Hematopoietic multipotent progenitor cell treated with erythropoietin and hydrocortisone succinate and interleukin-3 and kit ligand, for 6 days (in vitro differentiated cells): ENCODE results near the gene GALC.
A peak's percentile ranks its signal among the peaks of the same experiment; 100 is the strongest.

Experiments
- DNase-seq: peaks from one replicate; pipeline ENCODE4 v3.0.0-alpha.2; 2015

Gene GALC

DNA sequence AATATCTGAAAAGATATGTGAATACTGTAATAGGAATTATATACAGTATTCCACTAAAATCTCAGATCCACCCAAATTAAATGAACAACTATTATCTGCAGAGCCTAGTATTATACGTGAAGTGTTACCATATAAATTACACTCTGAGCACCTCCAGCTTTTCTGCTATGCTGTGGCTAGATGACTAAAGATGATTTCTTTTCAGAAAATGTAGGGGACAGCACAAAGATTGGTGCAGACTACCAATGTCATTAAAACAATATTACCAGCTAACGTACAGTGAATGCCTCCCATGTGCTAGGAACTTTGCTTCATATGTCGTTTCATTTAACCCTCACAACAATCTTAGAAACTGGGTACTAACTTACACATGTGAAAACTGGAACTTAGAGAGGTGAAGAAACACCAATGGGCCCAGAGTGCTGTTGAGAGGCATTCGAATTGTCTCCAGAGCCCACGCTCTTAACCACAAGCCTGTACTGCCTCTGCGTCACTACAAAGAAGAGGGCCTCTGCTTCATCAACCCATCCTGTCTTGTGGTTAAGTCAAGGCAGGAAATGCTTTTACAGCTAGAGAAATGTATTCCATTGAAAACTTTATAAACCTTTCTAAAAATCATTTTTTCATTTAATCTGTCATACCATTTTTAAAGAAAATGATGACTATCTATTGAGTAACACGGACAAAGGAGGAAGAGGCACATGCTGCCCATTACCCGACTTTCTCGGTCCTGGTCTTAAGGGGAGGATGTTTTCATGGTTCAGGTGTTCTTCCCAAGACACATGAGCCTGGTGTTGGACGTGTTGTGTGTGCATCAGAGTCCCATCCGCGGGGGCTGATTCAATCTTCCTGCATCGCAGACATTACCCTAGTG, 13.2 kb upstream of the GALC start:
- DNase-seq, result peak; percentile 83

DNA sequence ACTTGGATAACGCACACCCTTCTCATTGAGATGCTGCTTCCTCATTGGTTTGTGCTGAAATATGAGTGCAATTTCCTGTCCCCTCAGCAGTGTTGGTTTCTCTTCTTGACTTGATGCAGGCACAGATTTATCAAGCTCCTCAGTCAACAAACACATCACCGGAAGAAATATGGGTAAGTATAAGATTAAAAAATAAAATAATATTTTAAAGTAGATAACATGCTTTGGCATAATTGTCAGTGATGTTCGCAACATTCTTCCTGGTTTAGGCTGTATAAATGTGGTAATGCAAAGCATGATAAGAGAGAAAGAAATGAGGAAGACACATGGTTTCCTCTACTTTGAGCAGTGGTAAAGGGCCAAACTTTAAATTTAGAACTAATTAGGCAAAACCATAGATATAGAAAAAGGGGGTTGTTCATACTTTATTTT, 12.1 kb upstream of the GALC start, which contains the start of gene GPR65:
Gene GPR65 (plus strand): TSS at position 86 of the 432 bp plus-strand sequence. CDS start 5,713 bp downstream, outside the sequence.
- peak; percentile 76 for DNase-seq

DNA sequence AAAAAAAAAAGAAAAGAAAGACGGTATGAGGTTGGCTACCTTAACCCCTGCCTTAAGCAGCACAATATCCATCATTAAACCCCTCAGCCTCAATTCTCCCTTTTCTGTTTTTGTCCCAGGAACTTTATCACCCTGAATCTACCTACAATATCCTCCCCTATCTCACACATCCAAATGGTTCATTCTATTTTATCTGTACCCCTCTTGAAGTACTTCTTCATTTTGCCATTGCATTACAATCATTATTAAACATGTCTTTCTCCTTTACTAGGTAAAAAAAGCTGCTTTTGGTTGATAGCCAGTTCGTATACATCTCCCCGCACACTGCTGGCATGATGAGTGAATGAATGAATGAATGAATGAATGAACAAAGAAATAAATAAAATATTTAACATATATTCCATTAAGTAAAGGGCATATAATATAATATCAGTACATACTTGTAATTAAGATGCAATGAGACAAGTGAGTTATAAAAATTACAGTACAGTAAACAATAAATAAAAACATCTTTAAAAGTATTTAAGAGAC, 11.6 kb upstream of the GALC start:
- DNase-seq, result no peak

DNA sequence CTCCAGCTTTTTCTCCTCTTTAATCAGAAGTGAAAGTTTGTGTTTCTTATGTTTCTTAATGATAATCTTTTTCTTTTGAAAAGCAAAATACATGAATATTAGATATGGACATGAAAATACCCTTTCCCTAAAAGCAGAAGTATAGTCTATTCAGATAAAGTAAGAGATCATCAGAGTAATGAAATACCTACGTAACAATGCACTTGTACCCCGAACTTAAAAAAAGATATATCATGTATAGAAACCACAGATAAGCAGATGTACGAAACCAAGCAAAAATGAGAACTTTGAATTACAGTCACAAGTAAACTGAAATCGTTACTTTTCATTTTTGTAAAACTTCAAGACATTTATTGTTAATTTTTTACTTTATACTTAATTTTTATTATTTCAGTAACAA, 10.4 kb upstream of the GALC start:
- peak; percentile 68 for DNase-seq

DNA sequence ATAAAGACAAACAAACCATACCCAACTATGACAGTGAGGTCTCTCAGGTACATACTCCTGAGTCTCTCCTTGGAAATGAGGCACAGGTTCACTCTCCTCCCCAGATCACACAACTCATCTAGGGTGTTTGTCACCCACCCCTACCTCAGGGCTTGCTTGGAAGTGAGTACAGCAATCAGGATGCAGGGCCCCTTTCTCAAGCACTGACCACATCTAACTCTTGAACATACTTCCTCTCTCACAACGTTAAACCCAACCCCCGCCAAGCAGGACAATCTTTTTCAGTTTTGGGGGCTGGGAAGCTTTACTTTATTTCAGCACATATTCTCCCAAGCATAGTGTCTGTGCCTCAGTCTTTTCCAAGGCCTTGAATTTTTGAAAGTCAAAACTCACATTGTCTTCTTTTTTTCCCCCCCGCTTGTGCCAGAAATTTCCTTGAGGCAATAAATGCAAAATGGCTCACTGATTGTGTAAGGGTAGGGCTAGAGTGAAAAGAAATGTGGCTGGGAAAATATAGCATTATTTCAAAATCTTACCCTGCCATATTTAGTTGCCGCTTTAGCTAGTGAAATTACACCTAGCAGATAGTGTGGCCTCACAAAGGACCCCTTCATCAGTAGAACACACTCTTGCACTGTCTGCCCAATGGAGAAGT, 9.6 kb upstream of the GALC start:
- peak; percentile 72 for DNase-seq

DNA sequence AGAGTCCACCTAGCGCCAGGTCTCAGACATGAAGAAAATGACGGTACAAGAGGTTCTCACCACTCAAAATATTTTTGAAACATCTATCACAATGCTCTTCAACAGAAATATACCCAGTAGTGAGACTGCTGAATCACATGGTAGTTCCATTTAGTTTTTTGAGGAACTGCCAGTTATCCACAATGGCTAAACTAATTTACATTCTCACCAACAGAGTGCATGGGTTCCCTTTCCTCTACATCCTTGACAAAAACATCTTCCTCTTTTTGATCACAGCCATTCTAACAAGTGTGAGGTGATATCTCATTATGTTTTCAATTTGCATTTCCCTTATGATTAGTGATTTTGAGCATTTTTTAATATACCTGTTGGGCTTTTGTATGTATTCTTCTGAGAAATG, 6.3 kb upstream of the GALC start:
- peak; percentile 62 for DNase-seq

DNA sequence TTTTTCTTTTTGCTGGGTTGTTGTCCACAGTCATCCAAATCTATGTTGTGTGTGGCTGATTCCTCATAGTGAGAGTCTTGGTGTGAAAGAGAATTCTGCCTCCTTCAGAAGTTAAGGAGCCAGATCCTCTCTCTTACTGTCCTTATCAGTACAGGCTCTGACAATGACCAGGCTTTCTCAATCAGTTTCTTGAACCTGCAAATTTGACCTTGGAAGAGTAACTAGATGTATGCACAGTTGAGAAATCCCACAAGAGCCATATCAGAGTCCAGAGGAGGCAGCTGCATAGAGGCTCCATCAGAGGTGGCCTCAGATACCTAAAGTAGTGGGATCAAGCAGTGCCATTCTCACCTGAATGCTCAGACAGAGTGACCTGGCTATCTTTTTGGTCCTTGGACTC, 5.5 kb upstream of the GALC start:
- no peak for DNase-seq

DNA sequence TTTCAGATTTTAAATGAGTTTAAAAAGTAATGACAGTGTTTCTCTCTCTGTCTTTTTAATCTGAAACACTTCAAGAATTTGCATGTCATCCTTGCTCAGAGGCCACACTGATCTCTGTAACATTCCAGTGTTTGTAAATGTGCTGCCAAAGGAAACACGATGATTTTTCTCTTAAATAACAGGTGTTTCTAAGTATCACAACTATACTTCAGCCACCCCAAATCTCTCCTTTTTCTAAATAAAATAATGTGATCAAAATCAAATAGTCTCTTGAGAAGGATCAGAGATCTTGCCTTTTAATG, 3.3 kb upstream of the GALC start:
- DNase-seq, result no peak

DNA sequence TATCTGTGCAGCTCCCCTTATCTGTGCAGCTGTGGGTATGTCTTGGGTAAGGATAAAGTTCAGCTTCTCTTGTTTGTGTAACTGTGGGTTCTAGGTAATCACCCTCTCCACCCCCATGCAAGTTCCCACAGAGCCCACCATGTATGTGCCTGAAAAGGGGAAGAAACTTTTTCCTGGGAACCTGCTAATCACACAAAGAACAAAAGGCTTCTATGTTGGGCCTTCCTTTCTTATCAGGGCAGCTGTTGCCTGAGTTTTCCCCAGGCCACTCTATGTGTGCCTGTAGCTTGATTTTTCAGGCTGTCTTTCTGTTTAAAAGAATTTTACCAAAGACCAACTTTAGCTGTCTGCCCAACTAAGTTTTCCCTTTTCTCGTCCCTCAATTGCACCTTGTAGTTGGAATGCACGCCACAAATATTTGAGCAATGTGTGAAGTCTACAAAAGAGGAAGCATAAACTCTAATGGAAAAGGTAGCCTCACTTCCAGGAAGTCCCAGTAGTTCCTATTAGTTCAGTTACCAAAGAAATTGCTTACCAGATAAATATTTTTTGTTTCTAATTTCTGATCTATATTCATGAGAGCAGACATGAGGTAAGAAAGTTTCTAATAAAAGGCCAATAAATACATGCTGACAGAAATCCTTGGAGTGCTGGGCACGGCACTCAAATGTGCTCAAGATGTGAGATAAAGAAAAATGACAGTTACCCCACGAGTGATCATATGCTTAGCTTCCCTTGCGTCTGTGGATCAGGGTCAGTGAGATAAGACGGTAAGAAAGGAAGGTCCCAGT, 2.7 kb upstream of the GALC start:
- peak; percentile 89 for DNase-seq

DNA sequence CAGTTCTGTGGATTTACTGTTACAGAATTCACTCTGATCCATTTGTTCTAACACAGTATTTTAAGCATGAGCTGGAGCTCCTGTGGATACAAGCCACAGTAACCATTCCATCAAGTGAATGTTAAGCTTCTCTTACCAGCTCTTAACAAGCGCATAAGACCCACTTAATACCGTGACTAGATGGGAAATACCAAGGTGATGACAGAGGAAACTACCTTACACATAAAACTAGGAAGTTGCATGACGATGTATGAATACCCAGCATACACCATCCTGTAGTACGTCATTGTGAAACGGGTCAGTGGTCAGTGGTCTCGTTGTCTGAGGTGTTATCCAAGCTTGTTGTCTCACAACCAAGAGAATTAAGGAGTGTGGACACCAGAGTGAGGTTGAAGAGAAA, 2.0 kb upstream of the GALC start:
- peak; percentile 75 for DNase-seq

DNA sequence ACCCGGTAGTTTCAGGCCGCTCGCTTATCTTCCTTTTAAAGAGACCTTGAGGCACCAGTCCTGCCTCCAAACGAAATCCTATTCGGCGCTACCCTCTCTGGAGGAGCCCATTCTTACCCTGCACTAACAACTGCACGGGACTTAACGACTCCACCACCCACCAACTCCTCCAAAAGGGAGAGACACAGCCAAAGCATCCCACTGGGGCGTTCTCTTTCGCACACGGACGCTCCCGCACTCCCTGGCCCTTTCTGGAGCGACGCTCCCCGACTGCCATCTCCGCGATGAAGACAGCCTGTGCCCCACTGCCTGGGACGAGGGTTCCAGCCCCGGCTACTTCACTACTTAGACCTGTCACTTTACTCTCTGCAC, 650 bp downstream of the GALC start:
- DNase-seq, result peak; percentile 73

DNA sequence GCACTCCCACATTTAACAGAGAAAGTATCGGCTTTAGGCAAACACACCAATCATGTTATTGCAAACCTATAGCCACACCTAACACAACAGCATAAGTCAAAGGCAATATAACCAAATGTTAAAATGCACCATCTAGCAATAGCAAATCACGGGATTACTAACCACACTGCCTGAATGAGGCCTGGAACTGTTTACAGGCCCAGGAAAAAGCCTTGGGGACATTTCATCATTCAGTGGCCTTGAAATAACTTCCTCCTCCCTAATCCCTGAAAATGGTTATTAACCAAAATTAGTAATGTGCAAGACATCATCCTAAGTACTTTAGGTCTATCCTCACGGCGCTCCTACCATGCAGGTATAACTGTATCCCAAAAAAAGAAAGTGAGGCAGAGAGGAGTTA, 2.3 kb downstream of the GALC start:
- DNase-seq, result no peak

DNA sequence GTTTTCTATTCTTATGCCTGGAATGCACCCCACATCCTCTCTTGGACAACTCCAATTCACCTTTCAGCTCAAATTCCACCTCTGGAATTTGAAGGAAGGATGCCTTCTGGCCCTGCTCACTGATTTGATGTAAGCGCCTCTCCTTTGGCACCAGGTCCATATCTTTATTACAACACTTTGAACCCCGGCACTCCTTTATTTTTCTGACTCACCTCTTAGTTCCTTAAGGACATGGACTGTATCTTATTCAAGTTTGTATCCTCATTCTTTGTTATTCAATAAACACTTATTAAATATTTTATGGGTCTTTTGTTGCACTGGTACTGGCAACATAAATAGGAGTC, 3.1 kb downstream of the GALC start:
- DNase-seq, result no peak

DNA sequence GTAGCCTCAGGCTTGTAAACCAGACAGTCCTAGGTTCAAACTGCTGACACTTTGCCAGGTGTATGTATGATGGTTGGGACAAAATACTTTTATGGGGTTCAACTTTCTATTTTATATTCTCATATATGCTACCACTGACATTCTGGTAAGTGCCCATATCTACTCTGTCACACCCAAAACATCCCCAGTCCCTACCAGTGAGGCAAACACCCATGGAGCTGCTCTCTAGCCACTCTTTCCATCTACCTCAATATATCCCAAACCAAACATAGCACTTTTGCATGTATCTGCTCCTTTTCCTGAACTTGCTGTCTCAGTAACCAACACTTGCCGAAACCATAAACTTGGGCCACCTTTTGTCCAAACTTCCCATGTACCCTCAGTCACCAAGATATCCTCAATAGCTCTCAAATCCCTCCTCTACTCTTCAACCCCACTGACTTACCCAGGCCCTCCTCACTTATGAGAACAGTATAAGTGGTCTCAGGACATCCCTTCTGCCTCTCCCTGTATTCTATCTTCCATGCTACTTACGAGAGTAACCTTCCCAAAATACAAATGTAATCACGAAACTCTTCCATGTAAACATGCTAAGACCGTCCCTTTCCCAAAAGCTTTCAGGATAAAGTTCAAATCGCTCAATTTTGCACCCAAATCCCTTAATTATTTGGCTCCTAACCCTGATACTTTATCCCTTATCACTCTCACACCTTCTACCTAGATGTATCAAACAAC, 3.6 kb downstream of the GALC start:
- no peak for DNase-seq

DNA sequence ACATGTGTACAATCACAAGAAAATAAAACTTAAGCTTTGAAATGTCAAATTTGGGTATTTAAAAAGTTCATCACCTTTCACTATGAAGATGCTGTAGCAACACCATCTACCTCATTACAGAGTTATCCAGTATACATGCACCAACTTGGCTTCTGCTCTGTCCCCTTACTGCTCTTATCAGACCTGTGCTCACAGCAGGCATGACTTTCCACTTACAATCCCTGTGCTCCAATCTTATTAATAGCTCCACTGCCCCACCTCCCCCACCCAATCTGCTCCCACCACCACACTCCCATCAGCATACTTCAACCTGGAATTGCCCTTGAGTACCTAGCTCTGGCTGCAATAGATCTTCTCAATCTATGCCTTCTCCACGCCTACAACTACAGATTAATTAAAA, 13.3 kb downstream of the GALC start:
- DNase-seq, result no peak

DNA sequence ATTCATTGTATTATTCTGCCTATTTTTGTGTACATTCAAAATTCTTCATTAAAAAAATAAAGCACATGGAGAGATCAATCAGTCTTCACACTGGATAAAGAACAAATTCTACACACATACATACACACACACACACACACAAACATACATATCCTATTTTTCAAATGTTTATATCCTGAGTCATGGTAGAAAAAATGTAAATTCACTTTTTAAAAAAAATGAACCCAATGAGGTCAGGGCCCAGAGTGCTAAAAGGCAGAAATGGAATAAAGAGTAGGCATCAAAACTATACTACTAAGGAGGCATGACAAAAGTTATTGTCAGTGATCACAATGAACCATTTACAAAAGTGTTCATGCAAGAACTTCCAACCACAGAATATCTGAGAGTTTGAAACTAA, 17.3 kb downstream of the GALC start:
- DNase-seq, result no peak

DNA sequence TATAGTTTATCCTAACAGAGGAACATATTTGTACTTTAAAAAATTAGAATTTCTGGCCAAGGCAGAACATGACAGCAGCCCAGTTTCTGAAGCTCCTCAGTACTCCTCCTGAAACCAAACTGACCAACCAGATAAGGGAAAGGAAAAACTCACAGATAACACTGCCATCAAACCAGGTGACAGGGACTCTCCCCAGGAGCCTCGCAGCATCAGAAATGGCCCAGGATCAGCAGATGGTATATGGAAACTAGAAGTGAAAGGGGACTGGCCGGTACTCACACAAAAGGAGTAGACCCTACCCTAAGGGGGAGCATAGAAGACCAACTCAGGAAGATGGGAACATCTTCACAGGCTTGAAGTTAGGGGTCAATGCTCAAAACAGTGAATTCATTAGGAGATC, 22.0 kb downstream of the GALC start:
- DNase-seq, result no peak

DNA sequence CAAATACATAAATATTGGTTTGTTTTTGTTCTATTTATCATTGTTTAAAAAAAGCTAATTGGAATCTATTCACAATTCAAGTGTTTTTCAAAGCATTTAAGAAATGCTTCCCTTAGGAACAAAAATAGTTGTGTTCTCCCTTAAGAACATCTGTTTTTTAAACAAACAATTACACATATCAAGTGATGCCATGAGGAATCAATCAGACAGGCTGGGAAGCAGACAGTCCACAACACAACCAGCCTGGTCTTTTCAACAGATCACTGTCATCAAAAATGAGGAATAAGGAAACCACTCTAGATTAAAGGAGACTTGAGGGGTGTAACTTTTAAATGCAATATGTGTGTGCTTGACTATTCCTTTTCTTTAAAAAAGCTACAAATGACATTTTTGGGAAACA, 25.5 kb downstream of the GALC start:
- no peak for DNase-seq

DNA sequence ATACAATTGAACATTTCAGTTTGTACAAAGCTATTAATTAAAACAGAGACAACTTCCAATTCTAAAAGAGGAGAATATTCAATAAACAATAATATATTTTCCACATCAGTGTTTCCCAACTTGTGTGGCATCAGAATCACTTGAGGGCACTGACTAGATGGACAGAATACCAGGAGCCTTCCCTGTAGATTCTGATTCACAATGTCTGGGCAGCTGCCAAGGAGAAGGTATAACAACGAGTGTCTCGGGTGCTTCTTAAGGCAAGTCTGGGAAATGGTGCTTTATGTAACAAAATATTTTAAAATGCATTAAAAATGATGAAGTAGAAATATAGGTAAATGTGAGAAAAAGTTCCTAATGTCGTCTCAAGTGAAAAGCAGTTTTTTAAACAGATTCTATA, 26.2 kb downstream of the GALC start:
- no peak for DNase-seq

DNA sequence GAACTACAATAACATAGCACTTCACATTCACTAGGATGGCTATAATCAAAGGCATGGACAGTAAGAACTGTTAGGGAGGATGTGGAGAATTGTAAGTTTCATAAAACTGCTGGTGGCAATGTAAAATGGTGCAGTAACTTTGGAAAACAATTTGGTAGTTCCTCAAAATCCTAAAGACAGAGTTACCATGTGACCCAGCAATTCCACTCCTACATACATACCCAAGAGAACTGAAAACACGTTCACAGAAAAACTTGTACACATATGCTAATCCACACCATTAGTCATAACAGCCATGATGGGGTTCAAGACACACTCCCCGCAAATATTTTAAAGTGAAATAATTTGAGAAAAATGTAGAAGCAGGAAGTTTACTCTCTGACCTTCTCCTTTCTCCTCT, 31.7 kb downstream of the GALC start:
- no peak for DNase-seq

DNA sequence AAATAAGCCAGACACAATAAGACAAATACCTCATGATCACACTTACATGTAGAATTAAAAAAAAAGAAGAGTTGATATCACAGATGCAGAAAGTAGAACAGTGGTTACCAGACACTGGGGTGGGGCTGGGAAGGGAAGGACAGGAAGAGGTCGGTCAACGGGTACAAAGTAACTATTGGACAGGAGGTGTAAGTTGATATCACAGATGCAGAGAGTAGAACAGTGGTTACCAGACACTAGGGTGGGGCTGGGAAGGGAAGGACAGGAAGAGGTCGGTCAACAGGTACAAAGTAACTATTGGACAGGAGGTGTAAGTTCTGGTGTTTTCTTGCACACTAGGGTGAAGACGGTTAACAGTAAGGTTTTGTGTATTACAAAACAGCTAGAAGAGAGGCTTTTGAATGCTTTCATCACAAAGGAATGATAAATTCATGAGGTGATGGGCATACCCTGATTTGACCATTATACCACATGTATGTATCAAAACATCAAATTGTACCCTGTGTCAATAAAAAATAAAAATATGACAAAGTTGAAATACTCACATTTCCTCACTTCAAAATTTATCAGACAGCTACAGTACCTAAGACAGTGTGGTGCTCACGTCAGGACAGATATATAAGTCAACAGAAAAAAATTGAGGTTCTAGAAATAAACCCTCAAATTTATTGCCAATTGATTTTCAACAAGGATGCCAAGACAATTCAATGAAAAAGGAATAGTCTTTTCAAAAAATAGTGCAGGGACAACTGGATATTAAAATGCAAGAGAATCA, 32.8 kb downstream of the GALC start:
- DNase-seq, result no peak

DNA sequence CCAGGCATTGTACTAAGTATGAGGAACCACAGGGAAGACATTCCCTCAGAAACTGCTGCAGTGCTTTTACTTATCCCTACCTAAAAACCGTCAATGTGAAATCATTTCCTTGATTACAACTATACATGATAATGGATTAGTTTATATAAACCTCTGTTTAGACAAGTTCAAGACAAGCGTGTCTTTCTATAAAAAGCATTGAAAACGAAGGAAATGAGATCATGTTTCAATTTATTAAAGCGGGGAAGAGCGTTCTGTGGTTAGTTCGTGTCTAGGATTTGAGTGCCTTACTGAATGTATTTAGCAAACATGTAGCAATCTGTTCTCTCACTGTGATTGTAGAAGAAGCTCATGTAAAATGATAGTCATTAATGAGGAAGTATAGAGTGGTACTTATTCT, 37.5 kb downstream of the GALC start:
- no peak for DNase-seq
